Stomach (tissue), 4 donors: ENCODE measurements around the gene CLEC18C.
"Not testable (repeated sequence)": the region's sequence is repeated elsewhere in the genome, so short reads cannot be mapped to it uniquely, and the experiment has no call there.

Source experiments
- POLR2A ChIP-seq, 4 donors: fragments of 450-650 bp; IDR thresholded peaks; one replicate each; pipeline ENCODE4 v1.6.1; 2016; ENCODE audit warnings: antibody characterized with exemption in 4 of 4, control low read depth in 2 of 4, mild to moderate bottlenecking in 1 of 4, moderate library complexity in 1 of 4
- TF ChIP-seq, protein P1 (sequence below), 7 experiments: fragments of 450-650 bp in 4 of 7; fragments of 200-600 bp in 3 of 7; sonication (generic) in 3 of 7; IDR thresholded peaks; one replicate each; pipeline ENCODE4 v1.5.1; 2016 to 2019; ENCODE audit warnings: antibody characterized with exemption in 7 of 7, control low read depth in 2 of 7, mild to moderate bottlenecking in 1 of 7

DNA sequence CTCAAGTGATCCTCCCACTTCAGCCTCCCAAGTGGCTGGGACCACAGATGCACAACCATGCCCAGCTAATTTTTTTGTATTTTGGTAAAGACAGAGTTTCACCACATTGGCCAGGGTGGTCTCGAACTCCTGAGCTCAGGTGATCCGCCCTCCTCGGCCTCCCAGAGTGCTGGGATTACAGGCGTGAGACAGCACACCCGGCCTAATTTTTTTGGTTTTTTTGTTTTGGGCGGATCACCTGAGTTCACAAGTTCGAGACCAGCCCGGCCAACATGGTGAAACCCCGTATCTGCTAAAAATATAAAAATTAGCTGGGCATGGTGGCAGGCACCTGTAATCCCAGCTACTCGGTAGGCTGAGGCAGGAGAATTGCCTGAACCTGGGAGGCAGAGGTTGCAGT is 18.9 kb upstream of the CLEC18C start:
- TF ChIP-seq, protein P1, sequence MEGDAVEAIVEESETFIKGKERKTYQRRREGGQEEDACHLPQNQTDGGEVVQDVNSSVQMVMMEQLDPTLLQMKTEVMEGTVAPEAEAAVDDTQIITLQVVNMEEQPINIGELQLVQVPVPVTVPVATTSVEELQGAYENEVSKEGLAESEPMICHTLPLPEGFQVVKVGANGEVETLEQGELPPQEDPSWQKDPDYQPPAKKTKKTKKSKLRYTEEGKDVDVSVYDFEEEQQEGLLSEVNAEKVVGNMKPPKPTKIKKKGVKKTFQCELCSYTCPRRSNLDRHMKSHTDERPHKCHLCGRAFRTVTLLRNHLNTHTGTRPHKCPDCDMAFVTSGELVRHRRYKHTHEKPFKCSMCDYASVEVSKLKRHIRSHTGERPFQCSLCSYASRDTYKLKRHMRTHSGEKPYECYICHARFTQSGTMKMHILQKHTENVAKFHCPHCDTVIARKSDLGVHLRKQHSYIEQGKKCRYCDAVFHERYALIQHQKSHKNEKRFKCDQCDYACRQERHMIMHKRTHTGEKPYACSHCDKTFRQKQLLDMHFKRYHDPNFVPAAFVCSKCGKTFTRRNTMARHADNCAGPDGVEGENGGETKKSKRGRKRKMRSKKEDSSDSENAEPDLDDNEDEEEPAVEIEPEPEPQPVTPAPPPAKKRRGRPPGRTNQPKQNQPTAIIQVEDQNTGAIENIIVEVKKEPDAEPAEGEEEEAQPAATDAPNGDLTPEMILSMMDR (IDR thresholded peaks at IDR 0.05), result not testable (repeated sequence)
- not testable (repeated sequence) for TF ChIP-seq POLR2A (IDR thresholded peaks at IDR 0.05)
